OCI-LY1 (cell line): ENCODE data around the gene CRY1.
"Not testable (repeated sequence)": the region's sequence is repeated elsewhere in the genome, so short reads cannot be mapped to it uniquely, and the experiment has no call there.

Experiments used
- H2AFZ ChIP-seq: fragments of 200-600 bp; sonication (generic), shearing (Covaris generic); 2 replicates; pipeline ENCODE4 v1.6.0; 2014; ENCODE audit warnings: antibody characterized with exemption, mild to moderate bottlenecking, low read length
- H3F3A ChIP-seq: fragments of 200-600 bp; sonication (generic), shearing (Covaris generic); 2 replicates; pipeline ENCODE4 v1.6.0; 2014; ENCODE audit warnings: mild to moderate bottlenecking, antibody characterized with exemption, low read length, moderate library complexity; ENCODE audit not compliant: insufficient read depth
- H3K27ac ChIP-seq: fragments of 200-600 bp; sonication (generic); 2 replicates; pipeline ENCODE4 v1.5.1; 2014; ENCODE audit warnings: low read length, mixed run types, mild to moderate bottlenecking, low read depth; ENCODE audit not compliant: poor library complexity, severe bottlenecking
- H3K27me3 ChIP-seq: fragments of 200-600 bp; sonication (generic); 2 replicates; pipeline ENCODE4 v1.6.0; 2014; ENCODE audit warnings: antibody characterized with exemption, mild to moderate bottlenecking, low read length, moderate library complexity; ENCODE audit not compliant: insufficient read depth
- H3K36me3 ChIP-seq: fragments of 200-600 bp; sonication (generic); 2 replicates; pipeline ENCODE4 v1.6.1; 2014; ENCODE audit warnings: mild to moderate bottlenecking, antibody characterized with exemption, low read length, moderate library complexity, mixed read lengths; ENCODE audit not compliant: insufficient read depth
- H3K4me1 ChIP-seq: fragments of 200-600 bp; sonication (generic); 2 replicates; pipeline ENCODE4 v1.5.1; 2014; ENCODE audit warnings: mild to moderate bottlenecking, low read length, moderate library complexity; ENCODE audit not compliant: insufficient read depth, severe bottlenecking
- H3K4me2 ChIP-seq: fragments of 200-600 bp; sonication (generic), shearing (Covaris generic); 2 replicates; pipeline ENCODE4 v1.6.1; 2014; ENCODE audit warnings: low read length
- H3K4me3 ChIP-seq: fragments of 200-600 bp; sonication (generic); 2 replicates; pipeline ENCODE4 v1.5.1; 2014; ENCODE audit warnings: low read length, low read depth, mild to moderate bottlenecking, mixed read lengths; ENCODE audit not compliant: poor library complexity, severe bottlenecking
- H3K79me2 ChIP-seq: fragments of 200-600 bp; shearing (Covaris generic); 2 replicates; pipeline ENCODE4 v1.6.1; 2016; ENCODE audit warnings: mixed run types, low read length, mixed read lengths; ENCODE audit not compliant: insufficient read depth
- H3K9ac ChIP-seq: fragments of 200-600 bp; sonication (generic), shearing (Covaris generic); 2 replicates; pipeline ENCODE4 v1.6.1; 2014; ENCODE audit warnings: mild to moderate bottlenecking, low read length, mixed read lengths
- H3K9me2 ChIP-seq: fragments of 200-600 bp; sonication (generic), shearing (Covaris generic); 2 replicates; pipeline ENCODE4 v1.6.1; 2014; ENCODE audit warnings: low read depth, mild to moderate bottlenecking, low read length, mixed read lengths
- H3K9me3 ChIP-seq: fragments of 200-600 bp; shearing (Covaris generic); 2 replicates; pipeline ENCODE4 v1.6.1; 2014; ENCODE audit warnings: low read length, mixed read lengths
- H4K20me1 ChIP-seq: fragments of 200-600 bp; sonication (generic), shearing (Covaris generic); 2 replicates; pipeline ENCODE4 v1.6.0; 2016; ENCODE audit warnings: mild to moderate bottlenecking, low read length; ENCODE audit not compliant: insufficient read depth
- EZH2 ChIP-seq: fragments of 200-600 bp; sonication (generic), shearing (Covaris generic); IDR thresholded peaks from 2 replicates; pipeline ENCODE4 v1.8.0; 2017; ENCODE audit warnings: borderline replicate concordance, mixed run types, mild to moderate bottlenecking, antibody characterized with exemption, low read length, moderate library complexity, mixed read lengths
- TF ChIP-seq, protein P1 (sequence below): fragments of 200-600 bp; sonication (generic), shearing (Covaris generic); IDR thresholded peaks from 2 replicates; pipeline ENCODE4 v1.5.1; 2017; ENCODE audit warnings: mild to moderate bottlenecking, antibody characterized with exemption, low read length, moderate library complexity, mixed read lengths

The CRY1 gene

DNA sequence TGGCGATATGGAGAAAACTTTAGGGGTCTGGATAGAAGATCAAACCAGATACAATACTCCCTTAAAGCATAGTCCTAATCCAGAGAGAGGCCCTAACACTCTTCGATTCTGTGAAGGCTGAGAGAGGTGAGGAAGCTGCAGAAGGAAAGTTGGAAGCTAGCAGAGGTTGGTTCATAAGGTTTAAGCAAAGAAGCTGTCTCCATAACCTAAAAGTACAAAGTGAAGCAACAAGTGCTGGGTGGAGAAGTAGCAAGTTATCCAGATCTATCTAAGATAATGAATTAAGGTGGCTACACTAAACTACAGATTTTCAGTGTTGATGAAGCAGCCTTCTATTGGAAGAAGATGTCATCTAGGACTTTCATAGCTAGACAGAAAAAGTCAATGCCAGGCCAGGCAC lies 81.8 kb downstream of the CRY1 start:
- H3K79me2 ChIP-seq = no peaks in the 10 kb centered on the region
- TF ChIP-seq, protein P1, sequence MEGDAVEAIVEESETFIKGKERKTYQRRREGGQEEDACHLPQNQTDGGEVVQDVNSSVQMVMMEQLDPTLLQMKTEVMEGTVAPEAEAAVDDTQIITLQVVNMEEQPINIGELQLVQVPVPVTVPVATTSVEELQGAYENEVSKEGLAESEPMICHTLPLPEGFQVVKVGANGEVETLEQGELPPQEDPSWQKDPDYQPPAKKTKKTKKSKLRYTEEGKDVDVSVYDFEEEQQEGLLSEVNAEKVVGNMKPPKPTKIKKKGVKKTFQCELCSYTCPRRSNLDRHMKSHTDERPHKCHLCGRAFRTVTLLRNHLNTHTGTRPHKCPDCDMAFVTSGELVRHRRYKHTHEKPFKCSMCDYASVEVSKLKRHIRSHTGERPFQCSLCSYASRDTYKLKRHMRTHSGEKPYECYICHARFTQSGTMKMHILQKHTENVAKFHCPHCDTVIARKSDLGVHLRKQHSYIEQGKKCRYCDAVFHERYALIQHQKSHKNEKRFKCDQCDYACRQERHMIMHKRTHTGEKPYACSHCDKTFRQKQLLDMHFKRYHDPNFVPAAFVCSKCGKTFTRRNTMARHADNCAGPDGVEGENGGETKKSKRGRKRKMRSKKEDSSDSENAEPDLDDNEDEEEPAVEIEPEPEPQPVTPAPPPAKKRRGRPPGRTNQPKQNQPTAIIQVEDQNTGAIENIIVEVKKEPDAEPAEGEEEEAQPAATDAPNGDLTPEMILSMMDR = no peak
- no peak for TF ChIP-seq EZH2
- H3K4me2 ChIP-seq = no peak overlapping the region
- H2AFZ ChIP-seq = no peak overlapping the region
- no peak overlapping the region for H3K4me3 ChIP-seq
- no peaks in the 10 kb centered on the region for H3K27me3 ChIP-seq
- no peaks in the 10 kb centered on the region for H3F3A ChIP-seq
- no peaks in the 10 kb centered on the region for H3K4me1 ChIP-seq
- no peak overlapping the region for H3K27ac ChIP-seq
- H3K9me2 ChIP-seq = no peaks in the 10 kb centered on the region
- no peaks in the 10 kb centered on the region for H3K9me3 ChIP-seq
- H3K9ac ChIP-seq = no peak overlapping the region
- no peaks in the 10 kb centered on the region for H4K20me1 ChIP-seq
- H3K36me3 ChIP-seq = no peaks in the 10 kb centered on the region

DNA sequence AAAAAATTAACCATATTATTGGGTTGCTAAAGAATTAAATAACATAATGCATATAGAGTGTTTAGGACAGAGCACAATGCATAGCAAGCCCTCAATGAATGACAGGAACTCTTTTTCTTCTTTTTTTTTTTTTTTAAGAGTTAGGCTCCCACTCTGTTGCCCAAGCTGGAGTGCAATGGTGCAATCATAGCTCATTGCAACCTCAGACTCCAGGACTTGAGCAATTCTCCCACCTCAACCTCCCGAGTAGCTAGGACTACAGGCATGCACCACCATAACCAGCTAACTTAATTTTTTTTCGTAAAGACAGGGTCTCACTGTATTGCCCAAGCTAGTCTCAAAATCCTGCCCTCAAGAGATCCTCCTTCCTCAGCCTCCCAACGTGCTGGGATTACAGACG lies 85.9 kb downstream of the CRY1 start:
- H3K9me2 ChIP-seq = no peaks in the 10 kb centered on the region
- H3K9ac ChIP-seq = no peak overlapping the region
- no peaks in the 10 kb centered on the region for H3K79me2 ChIP-seq
- no peak overlapping the region for H3K27ac ChIP-seq
- no peaks in the 10 kb centered on the region for H3F3A ChIP-seq
- H3K27me3 ChIP-seq = no peaks in the 10 kb centered on the region
- no peak for TF ChIP-seq EZH2
- TF ChIP-seq, protein P1 = no peak
- H3K36me3 ChIP-seq = no peaks in the 10 kb centered on the region
- H3K4me1 ChIP-seq = no peaks in the 10 kb centered on the region
- no peak overlapping the region for H3K4me2 ChIP-seq
- H3K4me3 ChIP-seq = no peak overlapping the region
- H2AFZ ChIP-seq = no peak overlapping the region
- no peaks in the 10 kb centered on the region for H4K20me1 ChIP-seq
- no peaks in the 10 kb centered on the region for H3K9me3 ChIP-seq

DNA sequence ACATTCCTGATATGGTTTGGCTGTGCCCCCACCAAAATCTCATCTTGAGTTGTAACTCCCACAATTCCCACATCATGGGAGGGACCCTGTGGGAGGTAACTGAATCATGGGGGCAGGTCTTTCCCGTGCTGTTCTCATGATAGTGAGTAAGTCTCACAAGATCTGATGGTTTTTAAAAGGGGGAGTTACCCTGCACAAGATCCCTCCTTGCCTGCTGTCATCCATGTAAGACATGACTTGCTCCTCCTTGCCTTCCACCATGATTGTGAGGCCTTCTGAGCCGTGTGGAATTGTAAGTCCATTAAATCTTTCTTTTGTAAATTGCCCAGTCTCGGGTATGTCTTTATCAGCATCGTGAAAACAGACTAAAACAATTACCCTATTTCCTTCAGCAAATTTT lies 90.7 kb downstream of the CRY1 start:
- H3K36me3 ChIP-seq, H3K27me3 ChIP-seq, H3K9me3 ChIP-seq, H3K4me3 ChIP-seq, H3K4me2 ChIP-seq, H2AFZ ChIP-seq, H3K9ac ChIP-seq, H3K27ac ChIP-seq, H3K79me2 ChIP-seq, H3K9me2 ChIP-seq, H4K20me1 ChIP-seq, H3K4me1 ChIP-seq, H3F3A ChIP-seq: not testable (repeated sequence)

DNA sequence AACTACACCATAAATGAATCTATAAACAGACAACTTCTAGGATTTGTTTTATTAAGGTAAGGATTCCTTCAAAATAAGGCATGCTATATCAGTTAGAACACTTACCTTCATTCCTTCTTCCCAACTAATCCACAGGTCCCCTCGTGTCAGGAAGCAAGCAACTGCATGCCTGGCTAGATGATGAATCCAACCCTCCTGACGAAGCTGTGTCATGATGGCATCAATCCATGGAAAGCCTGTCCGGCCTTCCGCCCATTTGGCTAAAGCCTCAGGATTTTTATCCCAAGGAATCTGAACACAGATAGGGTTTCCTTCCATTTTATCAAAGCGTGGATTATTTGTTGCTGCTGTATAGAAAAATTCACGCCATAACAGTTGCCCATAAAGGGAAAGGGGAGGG lies 93.9 kb downstream of the CRY1 start:
- Histone ChIP-seq H4K20me1 (no peaks in the 10 kb centered on the region), H3K27ac (no peak overlapping the region), H3K4me2 (no peak overlapping the region), H3F3A (no peaks in the 10 kb centered on the region), H3K79me2 (no peaks in the 10 kb centered on the region), H3K9me3 (no peaks in the 10 kb centered on the region), H3K9ac (no peak overlapping the region), H3K36me3 (no peaks in the 10 kb centered on the region), H3K27me3 (no peaks in the 10 kb centered on the region), H3K9me2 (no peaks in the 10 kb centered on the region), H2AFZ (no peak overlapping the region), H3K4me3 (no peak overlapping the region), H3K4me1 (no peaks in the 10 kb centered on the region)
- TF ChIP-seq, protein P1 = no peak
- TF ChIP-seq EZH2 = no peak
